GM21619 (cell line): Measurements from ENCODE around the gene MARCO.
"Not testable (repeated sequence)": the region's sequence is repeated elsewhere in the genome, so short reads cannot be mapped to it uniquely, and the experiment has no call there.

Experiments used
- ATAC-seq: cut with Tn5 transposase; IDR thresholded peaks from one replicate; pipeline ENCODE4 v1.9.1; 2021; ENCODE audit not compliant: unreplicated experiment

The MARCO gene

DNA sequence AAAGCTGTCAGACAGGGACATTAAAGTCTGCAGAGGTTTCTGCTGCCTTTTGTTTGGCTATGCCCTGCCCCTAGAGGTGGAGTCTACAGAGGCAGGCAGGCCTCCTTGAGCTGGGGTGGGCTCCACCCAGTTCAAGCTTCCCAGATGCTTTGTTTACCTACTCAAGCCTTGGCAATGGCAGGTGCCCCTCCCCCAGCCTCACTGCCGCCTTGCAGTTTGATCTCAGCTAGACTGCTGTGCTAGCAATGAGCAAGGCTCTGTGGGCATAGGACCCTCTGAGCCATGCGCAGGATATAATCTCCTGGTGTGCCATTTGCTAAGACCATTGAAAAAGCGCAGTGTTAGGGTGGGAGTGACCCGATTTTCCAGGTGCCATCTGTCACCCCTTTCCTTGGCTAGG, 61.9 kb downstream of the MARCO start:
- not testable (repeated sequence) for ATAC-seq

DNA sequence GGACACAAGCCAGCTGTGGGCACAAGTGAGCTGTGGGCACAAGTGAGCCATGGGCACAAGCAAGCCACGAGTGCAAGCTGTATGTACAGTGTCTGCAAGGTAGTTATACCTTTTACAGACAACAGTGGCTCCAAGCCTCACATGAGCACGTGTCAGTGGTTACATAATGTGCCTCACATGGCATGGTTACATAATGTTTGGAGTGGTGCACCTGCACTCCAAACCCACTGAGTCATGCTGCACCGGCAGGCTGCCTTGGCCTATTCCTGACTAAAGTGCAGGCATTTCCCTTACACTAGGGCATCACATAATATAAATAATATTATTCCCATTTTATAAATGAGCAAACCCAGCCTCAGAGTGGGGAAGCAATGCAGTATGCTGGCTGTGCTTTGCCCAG, 62.6 kb downstream of the MARCO start:
- ATAC-seq = no peak

DNA sequence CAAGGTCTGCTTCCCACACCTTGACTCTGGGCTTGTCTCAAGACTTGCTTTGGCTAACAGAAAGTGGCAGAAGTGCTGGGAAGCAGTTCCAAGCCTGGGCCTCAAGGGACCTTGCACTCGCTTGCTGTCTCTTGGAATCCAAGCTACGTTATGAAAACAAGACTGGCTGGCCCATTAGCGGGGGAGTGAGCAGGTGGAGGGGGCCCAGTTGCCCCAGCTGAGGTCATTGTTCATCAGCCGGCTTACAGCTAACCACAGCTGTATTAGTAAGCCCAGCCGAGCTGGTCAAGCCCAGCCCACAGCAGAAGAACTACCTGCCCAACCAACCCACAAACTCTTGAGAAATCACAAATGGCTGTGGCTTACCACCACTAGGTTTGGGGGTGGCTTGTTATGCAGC, 63.1 kb downstream of the MARCO start:
- no peak for ATAC-seq

DNA sequence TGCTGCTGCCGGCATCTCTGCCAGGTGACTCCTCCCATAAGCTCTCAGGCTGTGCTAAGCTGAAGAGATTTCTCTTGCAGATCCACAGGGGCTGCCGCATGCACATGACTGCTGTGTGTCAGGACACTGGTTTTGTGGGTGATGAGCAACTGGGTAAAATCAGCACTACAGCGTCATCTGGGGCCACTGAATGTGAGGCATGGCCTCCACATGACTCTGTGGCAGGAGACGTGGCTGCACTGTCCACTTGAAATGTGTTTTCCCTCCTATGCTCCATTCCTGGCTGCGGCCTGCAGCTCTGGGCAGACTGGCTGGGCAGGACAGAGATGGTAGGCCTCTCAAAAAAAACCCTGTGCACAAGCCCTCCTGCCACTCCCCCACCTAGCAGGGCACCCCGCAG, 63.6 kb downstream of the MARCO start:
- no peak for ATAC-seq

DNA sequence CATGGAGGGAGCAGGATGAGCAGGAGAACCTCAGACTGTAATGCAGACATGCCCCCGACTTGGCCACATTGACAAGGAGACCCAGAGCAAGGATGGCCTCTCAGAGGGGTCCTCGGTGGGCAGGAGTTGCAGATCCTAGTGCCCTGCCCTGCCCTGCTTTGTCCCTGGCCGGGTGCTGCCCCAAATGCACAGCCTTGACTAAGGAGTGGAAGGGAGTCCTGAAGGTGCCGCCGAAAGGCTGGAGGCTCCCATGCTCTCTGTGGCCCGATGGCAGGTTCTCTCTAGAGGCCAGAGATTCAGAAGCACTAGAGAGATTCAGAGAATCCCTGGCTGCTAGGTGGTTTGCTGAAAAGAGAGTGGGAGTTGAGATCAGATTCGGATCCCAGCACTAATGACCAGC, 64.4 kb downstream of the MARCO start:
- ATAC-seq = no peak

DNA sequence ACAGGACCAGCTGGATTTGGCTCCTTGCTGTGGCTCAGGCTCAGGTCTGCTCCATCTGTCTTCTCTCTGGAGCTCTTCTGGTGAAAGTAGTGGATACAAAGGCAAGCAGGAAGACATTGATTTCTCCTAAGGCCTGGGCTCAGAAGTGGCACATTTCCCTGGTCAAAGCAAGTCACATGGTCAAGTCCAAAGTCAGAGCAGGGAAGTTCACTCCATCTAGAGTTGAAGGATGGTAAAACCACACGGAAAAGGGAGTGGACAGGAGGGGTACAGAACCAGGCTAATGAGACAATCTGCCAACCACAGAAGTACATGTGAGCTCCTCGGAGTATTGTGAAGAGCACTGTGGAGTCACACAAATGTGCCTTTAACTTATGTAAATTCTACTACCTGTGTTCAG, 66.1 kb downstream of the MARCO start:
- ATAC-seq = no peak

DNA sequence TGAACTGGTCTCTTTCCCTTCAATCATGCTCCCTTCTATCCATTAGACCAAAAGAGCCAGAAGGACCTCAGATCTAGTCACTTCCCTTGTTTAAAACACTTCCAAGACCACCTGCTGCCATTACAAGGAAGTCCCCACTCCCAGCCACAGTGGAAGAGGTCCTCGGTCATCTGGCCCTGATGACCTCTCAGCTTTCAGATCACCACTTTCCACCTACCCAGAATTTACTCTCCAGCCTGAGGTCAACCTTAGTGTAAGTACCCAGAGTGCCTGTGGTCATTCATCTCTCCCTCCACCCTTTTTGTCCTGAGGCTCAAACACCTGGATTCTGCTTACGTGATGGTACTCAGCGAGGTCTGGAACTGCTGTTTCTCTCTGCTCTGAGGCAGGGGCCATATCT, 67.1 kb downstream of the MARCO start:
- no peak for ATAC-seq

DNA sequence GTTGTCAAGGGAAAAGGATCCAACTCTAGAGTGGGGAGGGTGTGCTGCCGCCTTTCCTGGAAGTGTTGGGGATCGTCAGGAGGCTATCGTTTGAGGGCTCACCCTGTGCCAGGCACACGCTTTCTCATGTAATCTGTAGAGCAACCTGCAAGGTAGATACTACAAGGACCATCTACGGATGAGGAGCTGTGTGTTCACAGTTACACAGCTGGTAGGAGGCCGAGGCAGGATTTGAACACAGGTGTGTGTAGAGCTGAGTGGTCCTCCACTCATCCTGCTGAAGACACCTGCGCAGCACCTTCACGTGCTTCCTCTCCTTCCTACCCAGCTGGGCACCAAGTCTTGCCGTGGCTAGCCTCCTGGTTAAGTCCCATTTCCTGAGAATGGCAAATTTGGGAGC, 68.3 kb downstream of the MARCO start:
- ATAC-seq = no peak

DNA sequence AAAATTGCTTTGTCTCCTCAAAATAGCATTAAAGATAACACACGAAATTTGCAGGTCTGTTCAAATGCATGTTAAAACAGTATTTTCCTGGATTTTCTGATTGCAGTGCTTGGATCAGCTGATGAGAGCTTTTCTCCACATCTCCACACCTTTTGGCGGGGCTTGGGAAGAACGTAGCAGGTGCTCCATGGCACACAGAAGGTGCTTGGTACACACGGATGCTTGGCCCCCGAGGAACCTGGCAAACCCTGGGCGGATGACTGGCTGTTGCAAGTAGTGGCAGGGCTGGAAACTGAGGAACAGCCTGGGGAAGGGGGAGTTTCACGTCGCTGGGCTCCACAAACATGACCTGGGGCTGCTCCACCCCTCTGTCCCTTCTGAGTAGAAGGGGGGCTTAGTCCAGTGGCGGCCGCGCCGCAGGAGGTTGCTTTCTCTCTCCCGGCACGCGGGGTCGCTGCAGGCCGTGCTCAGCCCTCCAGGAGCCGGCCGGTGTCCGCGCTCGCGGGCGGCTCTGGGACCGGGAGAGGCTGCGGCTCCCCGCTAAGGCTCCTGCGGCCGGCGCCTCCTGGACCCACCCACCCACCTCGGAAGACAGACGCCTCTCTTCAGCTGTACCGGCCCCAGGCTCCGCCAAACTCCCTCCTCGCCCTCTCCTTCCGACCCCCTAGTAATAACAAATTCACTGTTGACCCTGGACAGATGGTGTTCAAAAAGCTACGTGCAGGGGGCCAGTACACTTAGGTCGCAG, 69.3 kb downstream of the MARCO start:
- no peak for ATAC-seq

DNA sequence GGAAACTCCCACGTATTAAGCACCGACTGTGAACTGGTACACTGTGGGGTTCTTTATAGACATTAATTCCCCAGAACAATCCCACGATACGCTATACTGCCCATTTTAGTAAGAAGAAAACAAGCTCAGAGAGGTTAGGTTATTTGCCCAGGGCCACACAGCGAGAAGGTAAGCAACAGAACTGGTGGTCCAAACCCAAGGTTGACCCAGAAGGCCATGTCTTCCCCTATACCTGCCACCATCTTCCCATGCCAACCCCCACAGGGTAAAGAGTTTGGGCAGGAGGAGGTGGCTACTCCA, 69.9 kb downstream of the MARCO start:
- no peak for ATAC-seq

DNA sequence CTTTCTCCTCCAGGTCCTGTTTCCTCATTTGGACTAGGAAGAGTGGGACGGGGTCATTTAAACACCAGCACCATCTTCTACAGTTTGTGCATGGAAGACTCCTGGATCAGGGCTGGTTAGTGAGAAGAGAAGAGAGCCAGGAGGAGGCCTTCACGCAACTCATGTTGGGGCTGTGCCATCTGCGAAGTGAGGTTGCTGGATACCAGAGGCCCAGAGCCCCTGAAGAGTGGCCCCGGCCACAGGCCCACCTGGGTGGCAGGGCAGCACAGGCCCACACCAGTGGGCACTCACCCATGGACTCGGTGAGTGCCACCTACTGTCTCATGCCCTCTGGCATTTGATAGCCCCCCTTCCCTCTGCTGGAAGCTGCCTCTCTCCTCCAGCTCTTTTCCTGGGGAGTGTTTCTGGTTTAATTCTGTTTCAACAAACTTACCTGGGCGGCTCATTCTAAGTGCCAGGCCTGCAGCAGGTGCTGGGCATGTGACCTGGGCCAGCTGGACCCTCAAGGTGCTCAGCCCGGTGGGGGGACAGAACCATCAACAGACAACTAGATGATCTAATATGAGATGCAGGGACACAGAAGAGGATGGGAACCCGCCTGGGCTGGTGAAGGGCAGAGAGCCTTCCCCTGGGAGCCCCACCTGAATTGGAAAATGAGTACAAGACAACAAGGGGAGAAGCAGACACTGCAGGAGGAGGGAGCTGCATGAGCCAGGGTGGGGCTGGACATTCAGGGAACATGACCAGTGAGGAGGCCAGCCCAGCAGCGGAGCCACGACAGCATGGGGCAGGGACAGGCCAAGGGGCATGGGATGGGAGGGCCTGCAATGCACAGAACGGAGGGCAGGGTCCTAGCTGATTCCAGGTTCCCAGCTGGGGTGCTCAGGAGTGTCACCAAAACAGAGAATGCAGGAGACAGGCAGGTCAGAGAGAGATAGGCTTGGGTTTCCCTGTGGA, 70.6 kb downstream of the MARCO start:
- no peak for ATAC-seq

DNA sequence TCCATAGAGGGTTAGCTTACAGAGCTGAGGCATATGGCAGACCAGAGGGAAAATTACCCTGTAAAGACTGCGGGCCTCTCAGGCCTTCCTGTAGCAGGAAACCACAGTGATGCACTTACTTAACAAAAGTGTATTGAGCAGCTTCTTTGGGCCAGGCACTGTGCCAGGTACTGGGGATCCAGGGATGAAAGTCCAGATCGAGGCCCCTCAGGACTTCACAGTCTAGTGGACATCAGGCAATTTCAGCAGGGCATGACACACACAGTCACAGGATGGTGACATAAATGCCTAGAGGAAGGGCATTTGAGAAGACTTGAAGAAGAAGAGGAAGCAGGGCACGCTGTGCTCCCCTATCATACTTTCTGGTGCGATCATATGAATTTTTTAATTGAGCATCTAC, 71.7 kb downstream of the MARCO start:
- ATAC-seq = no peak

DNA sequence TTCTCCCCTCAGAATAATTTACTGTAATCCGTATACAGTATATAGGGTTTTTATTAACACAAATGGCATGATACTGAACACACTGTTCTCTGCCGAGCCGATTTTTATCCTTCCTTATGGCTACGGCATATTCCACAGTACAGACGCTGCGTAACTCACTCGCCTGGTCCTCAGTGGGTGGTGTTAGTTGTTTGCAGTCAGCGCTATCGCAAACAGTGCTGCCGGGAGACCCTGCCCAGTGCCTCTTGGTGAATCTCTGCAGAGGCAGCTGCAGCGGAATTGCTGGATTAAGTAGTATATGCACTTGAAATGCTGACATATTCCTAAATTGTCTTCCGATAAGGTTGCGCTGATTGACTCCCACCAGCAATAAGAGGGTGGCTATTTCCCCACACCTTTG, 73.9 kb downstream of the MARCO start:
- ATAC-seq = no peak

DNA sequence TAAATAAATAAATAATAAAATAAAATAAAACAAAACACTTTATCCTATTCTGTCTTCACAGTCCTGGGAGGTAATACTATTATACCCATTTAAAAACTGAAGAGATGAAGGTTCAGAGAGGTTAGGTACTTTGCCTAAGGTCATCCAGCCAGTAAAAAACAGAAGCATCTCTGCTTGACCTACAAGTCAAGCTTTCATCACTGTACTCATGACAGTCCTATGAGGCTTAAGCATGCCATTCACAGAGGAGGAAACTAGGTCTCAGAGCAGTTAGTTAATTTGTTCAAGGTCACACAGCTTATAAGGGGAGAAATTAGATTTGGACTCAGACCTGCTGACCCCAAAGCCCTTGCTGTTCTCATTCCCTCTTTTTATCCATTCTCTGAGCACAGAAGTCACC, 77.5 kb downstream of the MARCO start:
- ATAC-seq = no peak

DNA sequence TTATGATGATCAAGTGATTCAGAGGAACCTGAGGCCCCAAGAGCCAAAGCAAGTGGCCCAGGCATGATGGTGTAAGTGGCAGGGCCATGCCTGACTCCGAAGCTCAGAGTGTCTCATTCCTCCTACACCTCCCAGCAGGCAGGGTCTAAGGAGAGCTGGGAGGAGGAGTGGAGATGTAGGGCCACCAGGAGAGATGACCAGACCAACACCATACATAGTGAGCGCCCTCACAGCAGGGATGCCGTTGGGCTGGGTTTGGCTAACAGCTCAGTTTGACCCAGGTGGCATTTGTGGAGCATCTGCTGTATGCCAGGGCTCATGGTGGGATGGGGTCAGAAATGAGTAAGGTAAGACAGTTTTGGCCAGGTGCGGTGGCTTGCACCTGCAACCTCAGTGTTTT, 80.7 kb downstream of the MARCO start:
- ATAC-seq = no peak

DNA sequence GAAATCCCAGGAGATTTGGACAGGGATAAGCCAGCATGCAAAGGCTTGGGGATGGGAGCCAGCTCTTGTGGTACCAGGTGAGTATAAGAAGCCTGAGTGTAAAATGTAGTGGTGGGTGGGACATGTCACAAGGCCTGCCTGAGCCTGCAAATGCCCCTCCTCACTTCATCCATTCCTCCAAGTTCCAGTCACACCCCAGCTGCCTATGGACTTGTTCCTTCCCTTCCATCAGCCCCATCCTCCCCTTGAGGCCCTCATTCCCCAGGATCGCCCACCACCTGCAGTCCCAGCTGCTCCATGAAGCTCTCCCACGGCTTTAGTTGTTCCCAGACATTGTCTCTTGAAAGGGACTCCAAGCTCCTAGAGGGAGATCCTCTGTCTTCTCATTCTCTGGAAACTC, 81.5 kb downstream of the MARCO start:
- no peak for ATAC-seq

DNA sequence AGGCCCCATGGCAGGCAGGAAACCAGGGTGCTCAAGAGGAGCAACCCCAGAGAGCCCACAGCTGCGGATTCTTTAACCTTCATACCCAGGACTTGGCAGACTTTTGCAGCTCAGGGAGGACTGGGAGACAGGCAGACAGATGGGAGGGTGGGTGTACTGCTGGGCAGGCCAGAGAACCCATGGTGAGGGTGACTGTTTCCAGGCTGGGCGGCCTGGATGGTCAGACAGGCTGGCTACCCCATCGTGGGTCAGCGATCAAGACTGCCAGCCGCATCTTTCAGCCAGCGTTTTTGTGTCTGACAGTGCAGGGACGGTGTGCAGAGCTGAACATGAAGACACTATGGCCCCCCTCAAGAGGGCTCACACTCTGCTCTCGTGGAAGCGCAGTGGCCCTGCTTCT, 82.2 kb downstream of the MARCO start:
- ATAC-seq = no peak

DNA sequence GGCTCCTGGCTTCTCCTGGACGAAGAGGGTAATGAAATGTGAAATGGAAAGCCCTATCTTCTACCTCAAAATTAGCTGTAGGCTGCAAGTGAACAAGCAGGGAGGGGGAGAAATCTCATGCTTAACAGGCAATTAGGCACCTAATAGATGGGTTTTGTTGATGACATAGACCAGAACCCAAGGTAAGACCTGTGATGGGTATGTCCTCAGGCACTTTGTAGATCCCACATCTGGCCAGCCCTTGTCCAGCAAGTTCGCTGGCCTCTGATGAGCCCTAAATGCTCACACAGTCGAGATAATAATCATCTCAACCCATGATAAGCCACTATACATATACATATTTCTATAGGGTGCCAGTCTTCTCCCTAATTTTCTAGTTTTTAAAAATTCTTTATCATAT, 82.6 kb downstream of the MARCO start:
- ATAC-seq = no peak

DNA sequence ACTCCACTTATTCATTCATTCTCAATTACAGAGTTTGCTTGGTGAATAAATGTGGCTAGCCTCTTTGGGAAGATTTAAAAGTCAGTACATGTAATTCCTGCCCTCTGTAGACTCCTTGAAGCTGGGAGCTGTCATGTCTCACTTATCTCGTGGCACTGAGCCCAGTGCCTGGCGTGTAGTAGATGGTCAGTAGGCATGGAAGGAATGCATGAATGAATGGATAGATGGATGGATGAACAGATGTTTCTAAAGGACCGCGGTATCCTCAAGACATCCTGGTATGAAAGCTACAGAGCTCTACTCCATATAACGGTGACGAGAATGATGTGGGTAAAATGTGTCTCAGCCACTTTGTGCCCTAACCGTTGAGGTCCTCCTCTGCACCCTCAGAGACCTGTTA, 83.0 kb downstream of the MARCO start:
- no peak for ATAC-seq

DNA sequence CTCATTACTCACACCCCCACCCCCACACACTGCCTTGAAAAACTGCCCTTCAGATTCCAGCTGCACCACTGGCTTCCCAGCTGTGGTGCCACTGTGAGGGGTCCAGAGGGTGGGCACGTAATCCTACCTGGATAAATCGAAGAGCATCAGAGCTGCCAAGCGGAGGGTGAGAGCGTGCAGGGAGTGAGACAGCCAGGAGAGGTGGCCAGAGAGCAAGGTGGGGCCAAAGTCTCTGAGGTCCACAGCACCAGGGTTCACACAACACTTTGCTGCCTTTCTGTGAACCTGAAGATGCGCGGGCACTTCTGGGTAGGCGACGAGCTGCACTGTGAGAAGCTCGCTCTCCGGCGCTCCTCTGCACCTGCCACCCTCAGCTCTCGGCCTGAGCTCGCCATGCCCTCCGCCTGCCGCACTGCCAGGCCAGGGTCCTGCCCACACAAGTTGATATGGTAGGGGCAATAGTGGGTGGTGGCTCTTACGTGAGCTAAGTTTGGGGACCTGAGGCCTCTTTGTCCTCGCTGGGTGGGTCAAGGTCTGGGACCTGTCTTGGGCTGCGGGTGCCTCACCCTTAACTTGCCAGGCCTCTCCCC, 83.9 kb downstream of the MARCO start:
- ATAC-seq = no peak

DNA sequence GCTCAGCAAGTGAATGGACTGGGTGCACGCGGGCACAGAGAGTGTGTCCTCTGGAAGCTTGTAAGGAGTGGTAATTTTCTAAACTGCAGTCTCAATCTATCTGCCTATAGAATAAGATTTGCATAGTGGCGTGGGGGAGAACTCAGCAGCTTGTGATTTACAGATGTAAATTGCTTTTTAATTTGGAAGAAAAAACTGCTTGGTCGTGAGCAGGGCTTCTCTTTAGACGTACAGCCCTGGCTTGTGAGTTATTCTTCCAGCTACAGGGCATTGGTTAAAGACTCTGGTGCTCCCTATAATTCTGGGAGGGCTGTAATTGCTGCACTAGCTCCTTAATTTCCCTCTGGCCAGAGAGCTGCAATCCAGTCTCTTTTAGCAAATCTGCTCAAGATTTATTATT, 84.9 kb downstream of the MARCO start:
- ATAC-seq = no peak
